GM23338 (cell line): ENCODE data around the gene INPPL1. TPM values are rescaled to one million over a fixed set of nuclear protein-coding genes. Genes with fewer than 3 reads are reported as not detected.

Experiments
- ATAC-seq: fragments of 200-7000 bp; cut with Tn5 transposase; 3 replicates; pipeline ENCODE4 v1.9.1; 2020
- DNase-seq: peaks from one replicate; pipeline ENCODE4 v3.0.0-alpha.2; 2015; ENCODE audit warnings: low spot score
- H2AFZ ChIP-seq: fragments of 200-600 bp; sonication (generic); 2 replicates; pipeline ENCODE4 v1.8.0; 2016; ENCODE audit warnings: antibody characterized with exemption, mild to moderate bottlenecking, moderate library complexity
- H3F3A ChIP-seq: fragments of 200-600 bp; sonication (generic); replicated peaks from 2 replicates; pipeline ENCODE4 v1.8.0; 2017; ENCODE audit warnings: antibody characterized with exemption, mixed run types, low read depth
- H3K27ac ChIP-seq: fragments of 200-600 bp; sonication (generic); 2 replicates; pipeline ENCODE4 v1.6.1; 2016; ENCODE audit warnings: low read depth
- H3K27me3 ChIP-seq: fragments of 200-600 bp; sonication (generic); 2 replicates; pipeline ENCODE4 v1.8.0; 2016; ENCODE audit warnings: mild to moderate bottlenecking, mixed run types, moderate library complexity; ENCODE audit not compliant: insufficient read depth
- H3K36me3 ChIP-seq: fragments of 200-600 bp; sonication (generic); 2 replicates; pipeline ENCODE4 v1.8.0; 2016; ENCODE audit warnings: mild to moderate bottlenecking; ENCODE audit not compliant: insufficient read depth
- H3K4me1 ChIP-seq: fragments of 200-600 bp; sonication (generic); 2 replicates; pipeline ENCODE4 v1.8.0; 2016; ENCODE audit warnings: mild to moderate bottlenecking, moderate library complexity; ENCODE audit not compliant: insufficient read depth
- H3K4me2 ChIP-seq: fragments of 200-600 bp; sonication (generic); 2 replicates; pipeline ENCODE4 v1.7.1; 2017; ENCODE audit warnings: mixed run types
- H3K4me3 ChIP-seq: fragments of 200-600 bp; sonication (generic); 2 replicates; pipeline ENCODE4 v1.6.1; 2016; ENCODE audit warnings: mixed run types
- H3K79me2 ChIP-seq: fragments of 200-600 bp; sonication (generic); replicated peaks from 2 replicates; pipeline ENCODE4 v1.8.0; 2017; ENCODE audit warnings: mild to moderate bottlenecking; ENCODE audit not compliant: insufficient read depth
- H3K9me2 ChIP-seq: fragments of 200-600 bp; sonication (generic); 2 replicates; pipeline ENCODE4 v1.8.0; 2017; ENCODE audit not compliant: insufficient read depth
- H4K20me1 ChIP-seq: fragments of 200-600 bp; sonication (generic); replicated peaks from 2 replicates; pipeline ENCODE4 v1.8.0; 2017; ENCODE audit warnings: mild to moderate bottlenecking; ENCODE audit not compliant: insufficient read depth
- H3K27ac Mint-ChIP-seq: 2 replicates; pipeline ENCODE4 v1.8.0; 2020; ENCODE audit warnings: inconsistent platforms, mild to moderate bottlenecking, moderate library complexity, mixed read lengths
- H3K27me3 Mint-ChIP-seq: 3 replicates; pipeline ENCODE4 v1.8.0; 2022; ENCODE audit warnings: low read depth, mild to moderate bottlenecking, moderate library complexity, mixed read lengths, inconsistent platforms; ENCODE audit not compliant: insufficient read depth, poor library complexity
- H3K36me3 Mint-ChIP-seq: 3 replicates; pipeline ENCODE4 v1.8.0; 2021; ENCODE audit warnings: low read depth, mild to moderate bottlenecking, inconsistent platforms, moderate library complexity, mixed read lengths
- H3K4me1 Mint-ChIP-seq: 3 replicates; pipeline ENCODE4 v1.8.0; 2020; ENCODE audit warnings: mild to moderate bottlenecking, inconsistent platforms, mixed read lengths
- H3K4me3 Mint-ChIP-seq: 3 replicates; pipeline ENCODE4 v1.8.0; 2021; ENCODE audit warnings: moderate library complexity, mild to moderate bottlenecking, inconsistent platforms, mixed read lengths
- H3K9me3 Mint-ChIP-seq: 3 replicates; pipeline ENCODE4 v1.8.0; 2020; ENCODE audit warnings: moderate library complexity, mild to moderate bottlenecking, inconsistent platforms, mixed read lengths
- CREB1 ChIP-seq: fragments of 250-450 bp; sonication (Bioruptor Pico); IDR thresholded peaks from 2 replicates; pipeline ENCODE4 v1.5.0; 2020; ENCODE audit warnings: low read depth, mild to moderate bottlenecking, moderate library complexity
- CTCF ChIP-seq, 2 experiments: fragments of 200-600 bp in 1 of 2; sonication (generic) in 1 of 2; conservative IDR thresholded peaks; 2 replicates each; pipeline versions ENCODE4 v1.5.1 to v1.6.1; 2016 to 2017; ENCODE audit warnings: antibody characterized with exemption in 2 of 2, low read depth in 2 of 2, mild to moderate bottlenecking in 2 of 2, moderate library complexity in 1 of 2
- ETS1 ChIP-seq: IDR thresholded peaks from 2 replicates; pipeline ENCODE4 v1.6.1; 2016; ENCODE audit warnings: antibody characterized with exemption
- EZH2 ChIP-seq: fragments of 200-600 bp; sonication (generic); IDR thresholded peaks from one replicate; pipeline ENCODE4 v1.8.0; 2017; ENCODE audit warnings: antibody characterized with exemption, mild to moderate bottlenecking, low read depth; ENCODE audit not compliant: unreplicated experiment
- EZH2phosphoT487 ChIP-seq: fragments of 200-600 bp; sonication (generic); IDR thresholded peaks from one replicate; pipeline ENCODE4 v1.8.1; 2018; ENCODE audit warnings: antibody characterized with exemption; ENCODE audit not compliant: unreplicated experiment
- JUNB ChIP-seq: IDR thresholded peaks from one replicate; pipeline ENCODE4 v1.6.1; 2016; ENCODE audit warnings: antibody characterized with exemption; ENCODE audit not compliant: unreplicated experiment
- NANOG ChIP-seq: IDR thresholded peaks from 2 replicates; pipeline ENCODE4 v1.6.1; 2016; ENCODE audit warnings: antibody characterized with exemption, borderline replicate concordance
- POLR2AphosphoS5 ChIP-seq: IDR thresholded peaks from 2 replicates; pipeline ENCODE4 v1.6.1; 2016; ENCODE audit warnings: antibody characterized with exemption, low read depth
- REST ChIP-seq: IDR thresholded peaks from one replicate; pipeline ENCODE4 v1.6.1; 2018; ENCODE audit warnings: antibody characterized with exemption; ENCODE audit not compliant: unreplicated experiment
- ZNF114 ChIP-seq: fragments of 250-450 bp; sonication (Bioruptor Pico); IDR thresholded peaks from 2 replicates; pipeline ENCODE4 v1.5.0; 2020; ENCODE audit warnings: mild to moderate bottlenecking, moderate library complexity
- ZNF331 ChIP-seq: fragments of 250-450 bp; sonication (Bioruptor Pico); IDR thresholded peaks from 2 replicates; pipeline ENCODE4 v1.5.0; 2020; ENCODE audit warnings: low read depth, mild to moderate bottlenecking, moderate library complexity
- polyA plus RNA-seq: library from polyadenylated mRNA; unstranded; fragments of >200 nt; fragmentation: Nextera tagmentation; extraction: Ambion mirVana; gene quantifications from 2 replicates; pipeline ENCODE4 v1.2.1, GENCODE V29; 2016
- total RNA-seq: library from RNA; depleted of rRNA; stranded (reverse); fragments of >200 nt; shearing (Covaris generic); gene quantifications from 2 replicates; pipeline ENCODE4 v1.2.3, GENCODE V29; 2014

Gene INPPL1
- total and polyA plus RNA-seq, 2 experiments from 2014 or later: 21.5 to 54.7 TPM

- Histone ChIP-seq H3K79me2 (no peaks in the 10 kb centered on the region), H3K36me3 (no peaks in the 10 kb centered on the region), H3K4me1 (peaks cover 7% of the 10 kb centered on the region; the same call in 1 of the 2 replicates), H3K4me3 (no peak overlapping the region), H3K27ac (no peak overlapping the region), H4K20me1 (no peaks in the 10 kb centered on the region), H3K4me2 (no peak overlapping the region), H3K27me3 (no peaks in the 10 kb centered on the region), H3K9me2 (no peaks in the 10 kb centered on the region), H3F3A (no peaks in the 10 kb centered on the region), H2AFZ (no peak overlapping the region)
- no peak for ATAC-seq
- H3K27ac Mint-ChIP-seq: no peak overlapping the region
- no peak overlapping the region for H3K4me3 Mint-ChIP-seq
- no peaks in the 10 kb centered on the region for H3K27me3 Mint-ChIP-seq
- H3K36me3 Mint-ChIP-seq: 0 out of 3 replicates have a peak, but pooled peaks cover under 1% of the 10 kb centered on the region
- peaks cover 1% of the 10 kb centered on the region for H3K9me3 Mint-ChIP-seq
- peaks cover 9% of the 10 kb centered on the region; the same call in 2 of the 3 replicates for H3K4me1 Mint-ChIP-seq
- DNase-seq: no peak
- TF ChIP-seq JUNB: no peak
- TF ChIP-seq POLR2AphosphoS5: no peak
- no peak for TF ChIP-seq CTCF (conservative IDR thresholded peaks at IDR 0.05; ENCODE audit: low read depth in 2 of 2)
- TF ChIP-seq ZNF331 (CRISPR knock-in tag): no peak
- no peak for TF ChIP-seq CREB1 (CRISPR knock-in tag)
Observed at GRCh38 chr11:72259490-72259889, 34.9 kb downstream of the INPPL1 start.

- Mint-ChIP-seq H3K9me3 (no peaks in the 10 kb centered on the region), H3K4me1 (peaks cover 9% of the 10 kb centered on the region; the same call in 2 of the 3 replicates), H3K27me3 (no peaks in the 10 kb centered on the region), H3K36me3 (no peaks in the 10 kb centered on the region), H3K4me3 (no peak overlapping the region), H3K27ac (no peak overlapping the region)
- no peaks in the 10 kb centered on the region for H3F3A ChIP-seq
- H3K27me3 ChIP-seq: no peaks in the 10 kb centered on the region
- H3K9me2 ChIP-seq: no peaks in the 10 kb centered on the region
- no peak overlapping the region for H2AFZ ChIP-seq
- H4K20me1 ChIP-seq: no peaks in the 10 kb centered on the region
- H3K4me1 ChIP-seq: peaks cover 7% of the 10 kb centered on the region; the same call in 1 of the 2 replicates
- no peaks in the 10 kb centered on the region for H3K79me2 ChIP-seq
- ATAC-seq (no peak), DNase-seq (no peak)
- no peak overlapping the region for H3K4me3 ChIP-seq
- no peak overlapping the region for H3K27ac ChIP-seq
- no peak overlapping the region for H3K4me2 ChIP-seq
- H3K36me3 ChIP-seq: no peaks in the 10 kb centered on the region
- no peak for TF ChIP-seq ZNF331 (CRISPR knock-in tag)
- TF ChIP-seq REST: no peak
- TF ChIP-seq ZNF114 (CRISPR knock-in tag): no peak
- TF ChIP-seq CTCF (conservative IDR thresholded peaks at IDR 0.05; ENCODE audit: low read depth in 2 of 2): no peak
- no peak for TF ChIP-seq JUNB
- no peak for TF ChIP-seq ETS1
- TF ChIP-seq EZH2phosphoT487: no peak
- no peak for TF ChIP-seq EZH2
- no peak for TF ChIP-seq CREB1 (CRISPR knock-in tag)
- no peak for TF ChIP-seq NANOG
- TF ChIP-seq POLR2AphosphoS5: no peak
Observed at GRCh38 chr11:72260574-72260973, 36.0 kb downstream of the INPPL1 start.
